SK-N-SH treated with all-trans-retinoic acid at 6 μM for 48 hours (cell line): ENCODE data around the gene SCN1A.

ENCODE experiments used
- ATAC-seq: fragments of 200-7000 bp; cut with Tn5 transposase; 3 replicates; pipeline ENCODE4 v1.9.1; 2020; ENCODE audit warnings: mild to moderate bottlenecking, moderate library complexity
- ARNTL ChIP-seq: fragments of 450-650 bp; formaldehyde crosslinking; IDR thresholded peaks from 2 replicates; pipeline ENCODE4 v1.5.0; 2020; ENCODE audit warnings: low read depth, mild to moderate bottlenecking, moderate library complexity, borderline replicate concordance
- BACH2 ChIP-seq: fragments of 250-450 bp; sonication (Bioruptor Pico); IDR thresholded peaks from 2 replicates; pipeline ENCODE4 v1.9.0; 2021; ENCODE audit warnings: mild to moderate bottlenecking, borderline replicate concordance
- CSDC2 ChIP-seq: fragments of 250-450 bp; sonication (Bioruptor Pico); IDR thresholded peaks from 2 replicates; pipeline ENCODE4 v1.5.0; 2020; ENCODE audit warnings: mild to moderate bottlenecking, moderate library complexity
- ESRRG ChIP-seq: fragments of 250-450 bp; sonication (Bioruptor Pico); IDR thresholded peaks from 2 replicates; pipeline ENCODE4 v1.6.1; 2021; ENCODE audit warnings: mild to moderate bottlenecking
- GLIS3 ChIP-seq: fragments of 250-450 bp; sonication (Bioruptor Pico); IDR thresholded peaks from 2 replicates; pipeline ENCODE4 v1.5.0; 2020; ENCODE audit warnings: mild to moderate bottlenecking, moderate library complexity
- ISL1 ChIP-seq: fragments of 250-450 bp; sonication (Bioruptor Pico); IDR thresholded peaks from 2 replicates; pipeline ENCODE4 v2.1.2; 2022; ENCODE audit warnings: mild to moderate bottlenecking, moderate library complexity
- OSR1 ChIP-seq: fragments of 250-450 bp; sonication (Bioruptor Pico); IDR thresholded peaks from 2 replicates; pipeline ENCODE4 v1.8.0; 2022; ENCODE audit warnings: moderate library complexity, mild to moderate bottlenecking, inconsistent platforms
- PPARA ChIP-seq: fragments of 250-450 bp; sonication (Bioruptor Pico); IDR thresholded peaks from 2 replicates; pipeline ENCODE4 v1.5.0; 2020; ENCODE audit warnings: mild to moderate bottlenecking, borderline replicate concordance
- RARB ChIP-seq: fragments of 250-450 bp; sonication (Bioruptor Pico); IDR thresholded peaks from 2 replicates; pipeline ENCODE4 v1.8.0; 2021; ENCODE audit warnings: mild to moderate bottlenecking, moderate library complexity
- SNAI2 ChIP-seq: fragments of 250-450 bp; sonication (Bioruptor Pico); IDR thresholded peaks from 2 replicates; pipeline ENCODE4 v1.5.0; 2020; ENCODE audit warnings: mild to moderate bottlenecking, moderate library complexity
- TCF4 ChIP-seq: fragments of 250-450 bp; sonication (Bioruptor Pico); IDR thresholded peaks from 2 replicates; pipeline ENCODE4 v1.8.0; 2021; ENCODE audit warnings: mild to moderate bottlenecking, moderate library complexity, borderline replicate concordance
- TOX ChIP-seq: fragments of 250-450 bp; sonication (Bioruptor Pico); IDR thresholded peaks from 2 replicates; pipeline ENCODE4 v1.8.0; 2021; ENCODE audit warnings: mild to moderate bottlenecking, moderate library complexity, borderline replicate concordance
- ZC3H10 ChIP-seq: fragments of 250-450 bp; sonication (Bioruptor Pico); IDR thresholded peaks from 2 replicates; pipeline ENCODE4 v1.5.1; 2021; ENCODE audit warnings: mild to moderate bottlenecking, moderate library complexity
- ZFP3 ChIP-seq: fragments of 250-450 bp; sonication (Bioruptor Pico); IDR thresholded peaks from 2 replicates; pipeline ENCODE4 v1.5.0; 2020; ENCODE audit warnings: mild to moderate bottlenecking, moderate library complexity
- ZFP30 ChIP-seq: fragments of 450-650 bp; formaldehyde crosslinking; IDR thresholded peaks from 2 replicates; pipeline ENCODE4 v1.5.0; 2022; ENCODE audit warnings: mild to moderate bottlenecking, moderate library complexity
- ZNF565 ChIP-seq: fragments of 450-650 bp; formaldehyde crosslinking; conservative IDR thresholded peaks from 2 replicates; pipeline ENCODE4 v1.5.0; 2020; ENCODE audit warnings: low read depth, mild to moderate bottlenecking, moderate library complexity
- ZNF70 ChIP-seq: fragments of 450-650 bp; formaldehyde crosslinking; IDR thresholded peaks from 2 replicates; pipeline ENCODE4 v1.5.0; 2020; ENCODE audit warnings: mild to moderate bottlenecking, moderate library complexity
- ZNF8 ChIP-seq: fragments of 450-650 bp; formaldehyde crosslinking; IDR thresholded peaks from 2 replicates; pipeline ENCODE4 v1.5.0; 2020; ENCODE audit warnings: mild to moderate bottlenecking, moderate library complexity
- TF ChIP-seq, protein P1 (sequence below): fragments of 250-450 bp; sonication (Bioruptor Pico); IDR thresholded peaks from 2 replicates; pipeline ENCODE4 v1.8.0; 2020; ENCODE audit warnings: mild to moderate bottlenecking, moderate library complexity, borderline replicate concordance
- TF ChIP-seq, protein P2 (sequence below): fragments of 250-450 bp; sonication (Bioruptor Pico); IDR thresholded peaks from 2 replicates; pipeline ENCODE4 v1.8.0; 2021; ENCODE audit warnings: low read depth, mild to moderate bottlenecking, moderate library complexity, borderline replicate concordance
- TF ChIP-seq, protein P3 (sequence below): fragments of 250-450 bp; sonication (Bioruptor Pico); IDR thresholded peaks from 2 replicates; pipeline ENCODE4 v1.5.1; 2020; ENCODE audit warnings: low read depth, mild to moderate bottlenecking, moderate library complexity
- TF ChIP-seq, protein P4 (sequence below): fragments of 250-450 bp; sonication (Bioruptor Pico); IDR thresholded peaks from 2 replicates; pipeline ENCODE4 v1.5.1; 2021; ENCODE audit warnings: mild to moderate bottlenecking, moderate library complexity

SCN1A gene

DNA sequence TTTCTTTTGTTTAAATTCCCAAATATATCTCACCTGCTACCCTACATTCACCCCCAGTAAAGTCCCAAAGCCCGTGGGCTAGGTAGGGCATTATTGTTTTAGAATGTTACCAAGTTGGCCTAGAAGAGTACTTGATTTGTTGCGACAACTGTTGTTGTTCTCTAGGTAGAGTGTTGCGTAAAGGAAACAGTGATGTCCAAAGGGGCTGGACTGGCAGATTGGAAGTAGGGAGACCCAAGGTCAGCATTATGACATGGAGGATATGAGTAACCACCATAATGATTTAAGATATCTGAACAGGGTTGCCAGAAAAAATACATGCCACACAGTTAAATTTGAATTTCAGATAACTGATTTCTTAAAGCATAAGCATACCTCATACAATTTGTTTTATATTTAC, 39.2 kb downstream of the SCN1A start (continued):
- TF ChIP-seq GLIS3 (CRISPR knock-in tag) (no peak), PPARA (CRISPR knock-in tag) (no peak), RARB (CRISPR knock-in tag) (no peak), TCF4 (no peak), SNAI2 (CRISPR knock-in tag) (no peak)
- TF ChIP-seq, protein P1, sequence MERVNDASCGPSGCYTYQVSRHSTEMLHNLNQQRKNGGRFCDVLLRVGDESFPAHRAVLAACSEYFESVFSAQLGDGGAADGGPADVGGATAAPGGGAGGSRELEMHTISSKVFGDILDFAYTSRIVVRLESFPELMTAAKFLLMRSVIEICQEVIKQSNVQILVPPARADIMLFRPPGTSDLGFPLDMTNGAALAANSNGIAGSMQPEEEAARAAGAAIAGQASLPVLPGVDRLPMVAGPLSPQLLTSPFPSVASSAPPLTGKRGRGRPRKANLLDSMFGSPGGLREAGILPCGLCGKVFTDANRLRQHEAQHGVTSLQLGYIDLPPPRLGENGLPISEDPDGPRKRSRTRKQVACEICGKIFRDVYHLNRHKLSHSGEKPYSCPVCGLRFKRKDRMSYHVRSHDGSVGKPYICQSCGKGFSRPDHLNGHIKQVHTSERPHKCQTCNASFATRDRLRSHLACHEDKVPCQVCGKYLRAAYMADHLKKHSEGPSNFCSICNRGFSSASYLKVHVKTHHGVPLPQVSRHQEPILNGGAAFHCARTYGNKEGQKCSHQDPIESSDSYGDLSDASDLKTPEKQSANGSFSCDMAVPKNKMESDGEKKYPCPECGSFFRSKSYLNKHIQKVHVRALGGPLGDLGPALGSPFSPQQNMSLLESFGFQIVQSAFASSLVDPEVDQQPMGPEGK = no peak
- TF ChIP-seq, all 23 proteins: peak for 0

DNA sequence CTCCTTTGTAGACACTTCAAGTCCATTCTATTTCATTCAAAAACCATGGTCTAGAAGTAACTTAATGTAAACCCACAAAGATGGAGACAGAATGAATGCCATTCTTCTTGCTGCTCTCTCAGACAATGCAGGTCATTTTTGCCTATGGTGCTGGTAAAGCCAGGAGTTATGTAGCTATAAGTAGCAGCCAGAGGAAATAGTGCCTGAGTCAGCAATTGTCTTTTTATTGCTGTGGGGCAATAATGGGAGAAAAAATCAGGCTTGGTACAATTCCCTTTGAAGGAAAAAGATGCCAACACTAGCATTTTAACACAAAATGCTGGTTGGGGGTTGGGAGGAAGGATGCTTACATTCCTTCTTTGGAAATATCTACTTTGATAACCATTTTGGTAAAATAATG, 43.5 kb downstream of the SCN1A start:
- no peak for ATAC-seq
- TF ChIP-seq, protein P2, sequence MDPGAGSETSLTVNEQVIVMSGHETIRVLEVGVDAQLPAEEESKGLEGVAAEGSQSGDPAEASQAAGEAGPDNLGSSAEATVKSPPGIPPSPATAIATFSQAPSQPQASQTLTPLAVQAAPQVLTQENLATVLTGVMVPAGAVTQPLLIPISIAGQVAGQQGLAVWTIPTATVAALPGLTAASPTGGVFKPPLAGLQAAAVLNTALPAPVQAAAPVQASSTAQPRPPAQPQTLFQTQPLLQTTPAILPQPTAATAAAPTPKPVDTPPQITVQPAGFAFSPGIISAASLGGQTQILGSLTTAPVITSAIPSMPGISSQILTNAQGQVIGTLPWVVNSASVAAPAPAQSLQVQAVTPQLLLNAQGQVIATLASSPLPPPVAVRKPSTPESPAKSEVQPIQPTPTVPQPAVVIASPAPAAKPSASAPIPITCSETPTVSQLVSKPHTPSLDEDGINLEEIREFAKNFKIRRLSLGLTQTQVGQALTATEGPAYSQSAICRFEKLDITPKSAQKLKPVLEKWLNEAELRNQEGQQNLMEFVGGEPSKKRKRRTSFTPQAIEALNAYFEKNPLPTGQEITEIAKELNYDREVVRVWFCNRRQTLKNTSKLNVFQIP (CRISPR knock-in tag) = no peak
- TF ChIP-seq, protein P3, sequence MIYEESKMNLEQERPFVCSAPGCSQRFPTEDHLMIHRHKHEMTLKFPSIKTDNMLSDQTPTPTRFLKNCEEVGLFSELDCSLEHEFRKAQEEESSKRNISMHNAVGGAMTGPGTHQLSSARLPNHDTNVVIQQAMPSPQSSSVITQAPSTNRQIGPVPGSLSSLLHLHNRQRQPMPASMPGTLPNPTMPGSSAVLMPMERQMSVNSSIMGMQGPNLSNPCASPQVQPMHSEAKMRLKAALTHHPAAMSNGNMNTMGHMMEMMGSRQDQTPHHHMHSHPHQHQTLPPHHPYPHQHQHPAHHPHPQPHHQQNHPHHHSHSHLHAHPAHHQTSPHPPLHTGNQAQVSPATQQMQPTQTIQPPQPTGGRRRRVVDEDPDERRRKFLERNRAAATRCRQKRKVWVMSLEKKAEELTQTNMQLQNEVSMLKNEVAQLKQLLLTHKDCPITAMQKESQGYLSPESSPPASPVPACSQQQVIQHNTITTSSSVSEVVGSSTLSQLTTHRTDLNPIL (CRISPR knock-in tag) = no peak
- TF ChIP-seq ISL1 (CRISPR knock-in tag) (no peak), ESRRG (CRISPR knock-in tag) (no peak), ZNF70 (CRISPR knock-in tag) (no peak), ZFP3 (CRISPR knock-in tag) (no peak), SNAI2 (CRISPR knock-in tag) (no peak), RARB (CRISPR knock-in tag) (no peak), PPARA (CRISPR knock-in tag) (no peak), ZNF8 (CRISPR knock-in tag) (no peak), CSDC2 (CRISPR knock-in tag) (no peak), TCF4 (no peak), ARNTL (CRISPR knock-in tag) (no peak), ZC3H10 (CRISPR knock-in tag) (no peak), BACH2 (CRISPR knock-in tag) (no peak), OSR1 (CRISPR knock-in tag) (no peak), TOX (CRISPR knock-in tag) (no peak), GLIS3 (CRISPR knock-in tag) (no peak)
- TF ChIP-seq, protein P1 = no peak
- TF ChIP-seq, protein P4, sequence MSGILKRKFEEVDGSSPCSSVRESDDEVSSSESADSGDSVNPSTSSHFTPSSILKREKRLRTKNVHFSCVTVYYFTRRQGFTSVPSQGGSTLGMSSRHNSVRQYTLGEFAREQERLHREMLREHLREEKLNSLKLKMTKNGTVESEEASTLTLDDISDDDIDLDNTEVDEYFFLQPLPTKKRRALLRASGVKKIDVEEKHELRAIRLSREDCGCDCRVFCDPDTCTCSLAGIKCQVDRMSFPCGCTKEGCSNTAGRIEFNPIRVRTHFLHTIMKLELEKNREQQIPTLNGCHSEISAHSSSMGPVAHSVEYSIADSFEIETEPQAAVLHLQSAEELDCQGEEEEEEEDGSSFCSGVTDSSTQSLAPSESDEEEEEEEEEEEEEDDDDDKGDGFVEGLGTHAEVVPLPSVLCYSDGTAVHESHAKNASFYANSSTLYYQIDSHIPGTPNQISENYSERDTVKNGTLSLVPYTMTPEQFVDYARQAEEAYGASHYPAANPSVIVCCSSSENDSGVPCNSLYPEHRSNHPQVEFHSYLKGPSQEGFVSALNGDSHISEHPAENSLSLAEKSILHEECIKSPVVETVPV (CRISPR knock-in tag) = no peak

DNA sequence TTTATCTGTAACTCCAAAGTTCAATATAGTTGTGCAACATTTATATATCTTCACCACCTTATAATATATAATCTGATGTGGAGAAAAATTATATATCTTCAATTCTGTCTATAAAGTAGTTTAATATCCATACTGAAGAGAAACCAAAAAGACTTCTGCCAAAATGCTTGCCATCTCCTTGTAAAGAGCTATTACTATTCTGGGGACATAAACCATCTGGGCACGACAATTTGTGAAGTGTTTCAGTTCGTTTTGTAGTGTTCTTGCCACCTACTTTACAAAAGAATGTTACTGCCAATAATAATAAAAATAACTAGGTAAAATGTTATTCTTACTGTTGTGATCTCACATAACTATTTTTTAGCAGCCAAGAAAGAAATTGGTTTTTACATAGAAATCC, 45.1 kb downstream of the SCN1A start:
- TF ChIP-seq PPARA (CRISPR knock-in tag) (no peak), ZFP3 (CRISPR knock-in tag) (no peak), ZNF565 (CRISPR knock-in tag) (no peak), BACH2 (CRISPR knock-in tag) (no peak), OSR1 (CRISPR knock-in tag) (no peak), ZFP30 (CRISPR knock-in tag) (no peak)
- TF ChIP-seq, protein P1 = no peak
- TF ChIP-seq, protein P4 (CRISPR knock-in tag) = no peak
- ATAC-seq = no peak
